Placental epithelial cell (primary cell): ENCODE measurements around the gene RELT. TPM values are rescaled to one million over a fixed set of nuclear protein-coding genes. Genes with fewer than 3 reads are reported as not detected.

Experiments
- total RNA-seq: library from RNA; depleted of rRNA; stranded (reverse); fragments of >200 nt; gene quantifications from 2 replicates; pipeline ENCODE4 v1.2.3, GENCODE V29; 2012

Gene RELT
- total RNA-seq = 2.4 and 3.8 TPM in 2 replicates

GRCh38 chr11:73376160-73376802 lies at the start of gene RELT:
RELT (plus strand) TSS chr11:73376399; CDS start chr11:73389137, 12,738 bp downstream.

Other genes with a start within 250 kb of the RELT start
- 8.8 and 9.4 TPM in 2 replicates for gene FCHSD2, start 234.1 kb upstream of the RELT start, total RNA-seq
- 9.0 and 16.3 TPM in 2 replicates for gene P2RY2, start 158.1 kb upstream of the RELT start, total RNA-seq
- 1.8 and 8.2 TPM in 2 replicates for gene P2RY6, start 104.1 kb upstream of the RELT start, total RNA-seq
- gene ARHGEF17, start 68.1 kb upstream of the RELT start, total RNA-seq = 36.1 and 47.6 TPM in 2 replicates
- gene FAM168A, start 221.7 kb downstream of the RELT start, total RNA-seq = 32.6 and 33.0 TPM in 2 replicates